Erythroblast (primary cell): ENCODE measurements around the gene COL2A1.

Source experiments
- GATA1 ChIP-seq: IDR thresholded peaks from 2 replicates; pipeline ENCODE4 v1.6.1; 2011; ENCODE audit warnings: low read depth, mild to moderate bottlenecking, control low read depth, low read length, moderate library complexity
- POLR2A ChIP-seq: IDR thresholded peaks from 2 replicates; pipeline ENCODE4 v1.6.1; 2011; ENCODE audit warnings: mild to moderate bottlenecking, low read length

DNA sequence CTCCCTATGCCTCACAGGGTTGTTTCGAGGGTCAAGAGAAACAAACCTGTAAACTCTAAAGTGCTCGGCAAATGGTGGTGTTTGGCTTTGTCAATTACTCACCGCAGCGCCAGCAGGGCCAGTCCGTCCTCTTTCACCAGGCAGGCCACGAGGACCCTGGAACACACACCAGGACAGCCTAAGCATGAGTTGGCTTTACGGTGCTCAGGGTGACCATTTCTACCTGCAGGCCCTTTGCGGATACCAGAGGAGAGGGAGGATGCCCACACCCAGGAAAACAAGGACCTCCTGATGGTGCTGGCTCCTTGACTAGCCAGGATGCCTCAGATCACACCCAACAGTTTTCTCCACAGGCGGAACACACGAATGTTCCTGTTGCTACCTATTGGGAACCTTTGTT is 11.5 kb downstream of the COL2A1 start:
- TF ChIP-seq POLR2A (no peak), GATA1 (no peak)
